Loucy (cell line): Measurements from ENCODE around the gene SORCS2.

Experiments
- H2AFZ ChIP-seq: fragments of 200-600 bp; sonication (generic); 2 replicates; pipeline ENCODE4 v1.6.0; 2016; ENCODE audit warnings: antibody characterized with exemption, mild to moderate bottlenecking, low read length, moderate library complexity
- H3F3A ChIP-seq: fragments of 200-600 bp; 2 replicates; pipeline ENCODE4 v1.6.0; 2016; ENCODE audit warnings: antibody characterized with exemption, low read depth, mild to moderate bottlenecking
- H3K27me3 ChIP-seq: fragments of 200-600 bp; sonication (generic); 2 replicates; pipeline ENCODE4 v1.6.1; 2014; ENCODE audit warnings: low read length, mild to moderate bottlenecking; ENCODE audit not compliant: insufficient read depth, poor library complexity, severe bottlenecking
- H3K36me3 ChIP-seq: fragments of 200-600 bp; sonication (generic); 2 replicates; pipeline ENCODE4 v1.6.1; 2016; ENCODE audit warnings: low read length; ENCODE audit not compliant: insufficient read depth
- H3K4me1 ChIP-seq: fragments of 200-600 bp; sonication (generic); 2 replicates; pipeline ENCODE4 v1.5.1; 2014; ENCODE audit warnings: low read length, mild to moderate bottlenecking; ENCODE audit not compliant: insufficient read depth, poor library complexity, severe bottlenecking
- H3K4me2 ChIP-seq: fragments of 200-600 bp; sonication (generic); 2 replicates; pipeline ENCODE4 v1.6.0; 2014; ENCODE audit warnings: antibody characterized with exemption, low read length, low read depth, mild to moderate bottlenecking; ENCODE audit not compliant: poor library complexity, severe bottlenecking
- H3K4me3 ChIP-seq: fragments of 200-600 bp; sonication (generic); 2 replicates; pipeline ENCODE4 v1.5.1; 2014; ENCODE audit warnings: low read length, mild to moderate bottlenecking, mixed read lengths; ENCODE audit not compliant: poor library complexity, severe bottlenecking
- H3K79me2 ChIP-seq: fragments of 200-600 bp; sonication (generic); 2 replicates; pipeline ENCODE4 v1.6.1; 2014; ENCODE audit warnings: low read length; ENCODE audit not compliant: insufficient read depth
- H3K9ac ChIP-seq: fragments of 200-600 bp; sonication (generic); 2 replicates; pipeline ENCODE4 v1.6.0; 2014; ENCODE audit warnings: mild to moderate bottlenecking, low read depth, low read length, moderate library complexity; ENCODE audit not compliant: poor library complexity, severe bottlenecking
- H3K9me2 ChIP-seq: fragments of 200-600 bp; sonication (generic); replicated peaks from 2 replicates; pipeline ENCODE4 v1.6.1; 2016; ENCODE audit warnings: low read depth, low read length, mixed read lengths
- H3K9me3 ChIP-seq: fragments of 200-600 bp; sonication (generic); 2 replicates; pipeline ENCODE4 v1.6.1; 2014; ENCODE audit warnings: mild to moderate bottlenecking, antibody characterized with exemption, low read length, low read depth; ENCODE audit not compliant: insufficient read depth
- H4K20me1 ChIP-seq: fragments of 200-600 bp; sonication (generic); 2 replicates; pipeline ENCODE4 v1.6.0; 2014; ENCODE audit warnings: antibody characterized with exemption, low read length, mild to moderate bottlenecking; ENCODE audit not compliant: insufficient read depth, poor library complexity, severe bottlenecking
- CTCF ChIP-seq: fragments of 200-600 bp; sonication (generic); conservative IDR thresholded peaks from 2 replicates; pipeline ENCODE4 v1.5.1; 2014; ENCODE audit warnings: mild to moderate bottlenecking, antibody characterized with exemption, low read length
- EZH2phosphoT487 ChIP-seq: fragments of 200-600 bp; IDR thresholded peaks from 2 replicates; pipeline ENCODE4 v1.6.1; 2018; ENCODE audit warnings: antibody characterized with exemption, mild to moderate bottlenecking, moderate library complexity, borderline replicate concordance

The SORCS2 gene

GRCh38 chr4:7408166-7408565 is 215.8 kb downstream of the SORCS2 start:
- peaks cover 14% of the 10 kb centered on the region; the same call in 1 of the 2 replicates for H3K9me3 ChIP-seq
- no peaks in the 10 kb centered on the region for H3K27me3 ChIP-seq
- no peaks in the 10 kb centered on the region for H3K9me2 ChIP-seq
- H3K4me3 ChIP-seq = no peak overlapping the region
- no peaks in the 10 kb centered on the region for H3F3A ChIP-seq
- H3K4me1 ChIP-seq = no peaks in the 10 kb centered on the region
- H3K9ac ChIP-seq = no peak overlapping the region
- no peak overlapping the region for H3K4me2 ChIP-seq
- H2AFZ ChIP-seq = no peak overlapping the region
- no peaks in the 10 kb centered on the region for H4K20me1 ChIP-seq
- H3K79me2 ChIP-seq = no peaks in the 10 kb centered on the region
- H3K36me3 ChIP-seq = no peaks in the 10 kb centered on the region
- TF ChIP-seq CTCF (no peak), EZH2phosphoT487 (no peak)

- TF ChIP-seq EZH2phosphoT487 (no peak), CTCF (no peak)
- Histone ChIP-seq H3K9ac (no peak overlapping the region), H3K79me2 (no peaks in the 10 kb centered on the region), H3F3A (no peaks in the 10 kb centered on the region), H4K20me1 (no peaks in the 10 kb centered on the region), H3K4me2 (no peak overlapping the region), H3K9me2 (no peaks in the 10 kb centered on the region), H3K36me3 (no peaks in the 10 kb centered on the region), H3K27me3 (no peaks in the 10 kb centered on the region), H3K4me3 (no peak overlapping the region), H2AFZ (no peak overlapping the region), H3K9me3 (peaks cover 14% of the 10 kb centered on the region; the same call in 1 of the 2 replicates), H3K4me1 (no peaks in the 10 kb centered on the region)
These were observed 218.1 kb downstream of the SORCS2 start for GRCh38 chr4:7410446-7410845.

- no peaks in the 10 kb centered on the region for H3F3A ChIP-seq
- H3K9me2 ChIP-seq = no peaks in the 10 kb centered on the region
- H3K36me3 ChIP-seq = no peaks in the 10 kb centered on the region
- H3K79me2 ChIP-seq = no peaks in the 10 kb centered on the region
- TF ChIP-seq CTCF (no peak), EZH2phosphoT487 (no peak)
- no peak overlapping the region for H2AFZ ChIP-seq
- no peaks in the 10 kb centered on the region for H3K4me1 ChIP-seq
- H3K4me3 ChIP-seq = no peak overlapping the region
- H3K9me3 ChIP-seq = peaks cover 14% of the 10 kb centered on the region; the same call in 1 of the 2 replicates
- no peaks in the 10 kb centered on the region for H4K20me1 ChIP-seq
- H3K4me2 ChIP-seq = no peak overlapping the region
- no peak overlapping the region for H3K9ac ChIP-seq
- no peaks in the 10 kb centered on the region for H3K27me3 ChIP-seq
These were observed 219.2 kb downstream of the SORCS2 start for GRCh38 chr4:7411491-7411890.
